Coronary artery (tissue), 2 donors: ENCODE data around the gene CD226.

Experiments
- DNase-seq: peaks from one replicate; pipeline ENCODE4 v3.0.0-alpha.2; 2017; ENCODE audit warnings: low spot score
- H3K27ac ChIP-seq, 2 donors: fragments of 200-600 bp; sonication (generic); one replicate each; pipeline ENCODE4 v1.5.1; 2016 to 2019
- H3K4me3 ChIP-seq: fragments of 200-600 bp; sonication (generic); 2 replicates; pipeline ENCODE4 v1.5.1; 2016; ENCODE audit warnings: mild to moderate bottlenecking, moderate library complexity
- TF ChIP-seq, protein P1 (sequence below): fragments of 200-600 bp; sonication (generic); IDR thresholded peaks from one replicate; pipeline ENCODE4 v1.5.1; 2019; ENCODE audit warnings: antibody characterized with exemption

Gene CD226

DNA sequence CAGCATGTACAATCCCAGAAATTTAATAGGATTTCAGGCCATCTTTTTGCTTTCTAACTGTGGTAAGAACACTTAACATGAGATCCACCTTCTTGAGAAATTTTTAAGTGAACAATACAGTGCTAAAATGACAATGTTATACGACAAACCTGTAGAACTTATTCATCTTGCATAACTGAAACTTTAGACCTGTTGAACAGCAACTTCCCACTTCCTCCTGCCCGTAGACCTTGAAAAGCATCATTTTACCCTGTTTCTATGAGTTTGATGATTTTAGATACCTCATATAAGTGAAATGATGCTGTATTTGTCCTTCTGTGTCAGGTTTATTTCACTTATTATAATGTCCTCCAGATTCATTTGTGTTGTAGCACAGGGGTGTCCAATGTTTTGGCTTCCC lies 128.2 kb downstream of the CD226 start:
- no peak overlapping the region for H3K27ac ChIP-seq
- no peak overlapping the region for H3K4me3 ChIP-seq
- no peak for DNase-seq
- TF ChIP-seq, protein P1, sequence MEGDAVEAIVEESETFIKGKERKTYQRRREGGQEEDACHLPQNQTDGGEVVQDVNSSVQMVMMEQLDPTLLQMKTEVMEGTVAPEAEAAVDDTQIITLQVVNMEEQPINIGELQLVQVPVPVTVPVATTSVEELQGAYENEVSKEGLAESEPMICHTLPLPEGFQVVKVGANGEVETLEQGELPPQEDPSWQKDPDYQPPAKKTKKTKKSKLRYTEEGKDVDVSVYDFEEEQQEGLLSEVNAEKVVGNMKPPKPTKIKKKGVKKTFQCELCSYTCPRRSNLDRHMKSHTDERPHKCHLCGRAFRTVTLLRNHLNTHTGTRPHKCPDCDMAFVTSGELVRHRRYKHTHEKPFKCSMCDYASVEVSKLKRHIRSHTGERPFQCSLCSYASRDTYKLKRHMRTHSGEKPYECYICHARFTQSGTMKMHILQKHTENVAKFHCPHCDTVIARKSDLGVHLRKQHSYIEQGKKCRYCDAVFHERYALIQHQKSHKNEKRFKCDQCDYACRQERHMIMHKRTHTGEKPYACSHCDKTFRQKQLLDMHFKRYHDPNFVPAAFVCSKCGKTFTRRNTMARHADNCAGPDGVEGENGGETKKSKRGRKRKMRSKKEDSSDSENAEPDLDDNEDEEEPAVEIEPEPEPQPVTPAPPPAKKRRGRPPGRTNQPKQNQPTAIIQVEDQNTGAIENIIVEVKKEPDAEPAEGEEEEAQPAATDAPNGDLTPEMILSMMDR, result no peak

DNA sequence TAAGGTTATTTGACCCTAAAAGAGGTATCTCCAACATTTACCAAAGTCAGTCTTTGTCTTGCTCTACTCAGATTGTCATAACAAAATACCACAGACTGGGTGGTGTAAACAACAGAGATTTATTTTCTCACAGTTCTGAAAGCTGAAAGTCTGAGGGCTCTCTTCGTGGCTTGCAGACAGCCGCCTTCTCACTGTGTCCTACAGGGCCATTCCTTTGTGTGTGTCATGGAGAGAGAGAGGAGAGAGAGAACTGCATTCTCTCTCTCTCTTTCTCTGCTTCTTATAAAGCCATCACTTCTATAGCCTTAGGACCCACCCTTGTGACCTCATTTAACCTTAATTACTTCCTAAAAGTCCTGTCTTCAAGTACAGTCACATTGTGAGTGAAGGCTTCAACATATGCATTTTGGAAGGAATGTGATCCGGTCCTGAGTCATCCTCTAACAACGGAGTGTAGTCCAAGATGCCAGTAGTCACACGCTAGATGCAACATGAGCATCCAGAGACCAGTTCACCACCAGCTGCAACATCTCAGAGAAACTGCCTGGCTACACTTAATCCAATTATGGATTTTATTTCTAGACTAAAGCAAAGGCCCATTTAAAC lies 130.2 kb downstream of the CD226 start:
- DNase-seq, result no peak
- Histone ChIP-seq H3K4me3 (no peak overlapping the region), H3K27ac (no peak overlapping the region)
- TF ChIP-seq, protein P1, result no peak

DNA sequence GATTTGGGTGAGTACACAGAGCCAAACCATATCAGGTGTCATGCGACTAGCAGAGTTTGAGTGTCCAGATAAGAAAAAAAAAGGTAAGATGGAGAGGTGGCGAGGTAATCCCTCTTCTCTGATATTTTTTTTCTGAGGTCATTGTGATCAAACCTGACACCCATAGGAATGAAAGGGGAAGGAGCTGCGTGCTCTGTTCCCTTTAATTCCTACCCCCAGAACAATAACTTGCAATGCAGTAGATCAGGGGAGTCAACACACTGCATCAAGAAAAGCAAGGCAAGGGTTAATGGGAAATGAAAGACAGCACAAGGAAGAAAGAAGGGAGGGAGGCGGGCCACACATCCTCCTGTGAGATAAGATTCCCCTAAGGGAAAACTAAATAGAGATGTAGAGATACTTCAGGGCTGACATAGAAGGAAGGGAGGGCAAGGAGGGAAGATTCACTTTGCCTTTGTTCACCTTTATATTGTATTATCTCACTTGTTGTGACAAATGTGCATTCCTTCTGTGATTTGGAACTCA lies 132.8 kb downstream of the CD226 start:
- DNase-seq, result no peak
- TF ChIP-seq, protein P1, result no peak
- Histone ChIP-seq H3K27ac (no peak overlapping the region), H3K4me3 (no peak overlapping the region)

DNA sequence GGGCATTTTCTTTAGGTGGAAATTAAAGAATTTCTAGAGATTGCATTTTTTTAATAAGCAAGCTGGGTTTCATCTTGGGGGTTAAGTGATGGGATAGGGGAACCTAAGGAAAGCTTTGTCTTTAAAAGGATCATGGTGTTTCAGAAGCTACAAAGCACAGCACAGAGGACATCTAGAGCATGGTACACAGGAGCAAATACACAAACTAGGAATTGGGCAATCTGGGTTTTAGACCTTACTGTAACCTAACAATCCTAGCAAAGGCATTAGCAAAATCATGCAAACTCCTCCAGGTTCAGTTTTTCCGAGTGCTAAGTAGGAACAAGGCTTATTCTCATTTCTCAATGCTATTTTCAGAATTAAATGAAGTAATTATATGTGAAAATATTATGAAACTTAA lies 134.1 kb downstream of the CD226 start:
- no peak overlapping the region for H3K27ac ChIP-seq
- DNase-seq, result no peak
- TF ChIP-seq, protein P1, result no peak
- H3K4me3 ChIP-seq, result no peak overlapping the region

DNA sequence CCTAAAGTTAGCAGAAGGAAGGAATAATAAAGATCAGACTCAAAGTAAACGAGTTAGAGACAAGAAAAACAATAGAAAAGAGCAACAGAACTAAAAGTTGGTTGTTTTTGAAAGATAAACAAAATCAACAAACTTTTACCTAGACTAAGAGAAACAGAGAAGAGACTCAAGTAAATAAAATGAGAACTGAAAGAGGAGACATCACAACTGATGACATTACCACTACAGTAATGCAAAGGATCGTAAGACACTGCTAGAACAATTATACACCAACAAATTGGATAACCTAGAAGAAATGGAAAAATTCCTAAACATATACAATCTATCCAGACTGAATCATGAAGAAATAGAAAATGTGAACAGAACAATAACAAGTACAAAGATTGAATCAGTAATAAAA lies 139.3 kb downstream of the CD226 start:
- DNase-seq, result no peak
- no peak overlapping the region for H3K27ac ChIP-seq
- no peak overlapping the region for H3K4me3 ChIP-seq
- TF ChIP-seq, protein P1, result no peak

DNA sequence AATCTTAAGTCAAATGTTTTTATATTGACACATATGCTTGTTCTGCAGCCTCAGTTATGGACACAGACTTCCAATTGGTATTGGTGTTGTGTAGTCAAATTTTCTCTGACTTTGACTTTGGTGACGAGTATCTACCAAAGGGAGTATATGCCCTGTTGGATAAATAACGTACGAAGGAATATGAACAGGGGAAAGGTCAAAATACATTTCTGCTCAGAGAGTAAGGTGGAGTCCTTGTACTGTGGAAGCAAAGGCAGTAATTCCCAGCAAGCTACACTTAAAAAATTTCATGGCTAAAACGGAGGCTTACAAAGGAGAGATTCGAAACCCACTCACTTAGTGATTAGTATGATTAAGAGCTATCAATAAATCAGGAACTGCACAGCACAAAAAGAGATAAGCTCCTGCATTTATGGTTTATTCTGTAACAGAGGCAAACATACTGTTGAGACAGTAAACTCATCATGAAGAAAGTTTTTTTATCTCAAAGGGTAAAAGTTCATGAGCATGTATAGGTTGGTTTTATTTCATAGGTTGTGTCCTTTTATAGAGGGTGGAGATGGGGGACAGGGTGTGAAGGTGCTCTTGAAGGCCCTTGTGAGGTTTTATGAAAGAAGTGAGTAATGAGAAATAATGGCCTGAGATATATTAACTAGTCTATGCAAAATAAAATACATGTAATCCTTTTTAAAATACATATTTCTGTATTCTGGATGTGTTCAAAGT lies 142.7 kb downstream of the CD226 start:
- DNase-seq, result no peak
- TF ChIP-seq, protein P1, result no peak
- H3K27ac ChIP-seq, result no peak overlapping the region
- H3K4me3 ChIP-seq, result no peak overlapping the region
